Germinal center (tissue), 1 donor: Measurements from ENCODE around the gene BARHL1.

Source experiments
- DNase-seq: peaks from one replicate; pipeline ENCODE4 v3.0.0; 2012; ENCODE audit warnings: mixed read lengths, low spot score

BARHL1 gene

GRCh38 chr9:132616725-132617124, 34.3 kb downstream of the BARHL1 start:
- DNase-seq: no peak

GRCh38 chr9:132622159-132622558, 39.8 kb downstream of the BARHL1 start:
- no peak for DNase-seq

- no peak for DNase-seq
These were observed 43.9 kb downstream of the BARHL1 start for GRCh38 chr9:132626285-132626684.

DNA sequence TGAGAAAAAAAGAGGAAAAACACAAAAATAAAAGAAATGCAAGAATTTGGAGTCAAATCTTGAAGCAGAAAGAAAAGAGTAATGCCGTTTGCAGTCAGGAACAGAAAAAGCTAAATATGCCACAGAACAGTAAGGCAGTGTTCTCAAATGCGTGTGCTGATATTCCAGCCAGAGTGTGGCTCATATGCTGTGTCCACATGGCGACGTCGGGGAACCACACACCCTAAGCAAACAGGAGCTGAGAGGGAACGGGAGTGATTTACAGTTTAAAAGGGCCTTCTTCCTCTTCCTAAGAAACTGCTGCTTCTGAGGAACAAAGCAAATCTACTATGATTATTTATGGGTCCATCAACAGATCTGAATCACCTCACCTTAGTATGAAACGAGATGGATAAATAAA, 44.7 kb downstream of the BARHL1 start:
- DNase-seq: no peak

DNA sequence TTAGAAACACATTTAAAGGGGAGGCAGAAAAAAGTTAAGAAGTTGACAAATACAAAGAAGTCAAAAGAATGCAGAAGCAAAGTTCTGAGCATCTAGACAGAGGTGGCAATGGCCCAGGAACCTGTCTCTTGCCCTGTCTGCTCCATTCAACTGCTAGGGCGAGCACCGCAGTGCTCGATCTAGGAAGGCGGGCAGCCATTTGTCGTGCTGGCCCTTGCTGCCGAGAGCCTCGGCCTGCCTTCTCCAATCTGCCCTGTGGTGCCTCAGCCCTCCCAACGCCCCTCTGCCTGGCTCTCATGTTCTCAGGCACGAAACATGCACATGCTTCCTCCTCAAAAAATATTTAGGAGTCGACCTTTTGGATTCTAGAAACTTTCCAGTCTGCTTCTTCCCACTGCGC, 45.2 kb downstream of the BARHL1 start:
- DNase-seq: no peak

DNA sequence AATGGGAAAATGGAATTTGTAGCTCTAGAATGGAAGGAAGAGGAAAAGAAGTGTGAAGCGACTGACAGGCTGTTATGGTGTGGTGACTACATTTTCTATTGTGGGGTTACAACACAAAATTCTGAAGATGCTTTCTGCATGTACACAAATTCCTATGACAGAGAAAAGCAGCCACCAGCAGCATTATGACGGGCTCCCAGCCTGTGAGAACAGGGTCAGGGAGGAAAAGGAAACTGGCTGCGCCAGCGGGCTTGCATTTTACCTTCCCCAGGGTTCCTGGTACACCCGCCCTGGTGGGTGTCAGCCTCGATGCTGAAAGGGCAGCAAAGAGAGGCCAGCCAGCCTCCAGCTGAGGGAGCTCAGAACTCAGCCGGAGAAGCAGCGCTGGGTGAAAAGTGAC, 46.3 kb downstream of the BARHL1 start:
- DNase-seq: no peak

DNA sequence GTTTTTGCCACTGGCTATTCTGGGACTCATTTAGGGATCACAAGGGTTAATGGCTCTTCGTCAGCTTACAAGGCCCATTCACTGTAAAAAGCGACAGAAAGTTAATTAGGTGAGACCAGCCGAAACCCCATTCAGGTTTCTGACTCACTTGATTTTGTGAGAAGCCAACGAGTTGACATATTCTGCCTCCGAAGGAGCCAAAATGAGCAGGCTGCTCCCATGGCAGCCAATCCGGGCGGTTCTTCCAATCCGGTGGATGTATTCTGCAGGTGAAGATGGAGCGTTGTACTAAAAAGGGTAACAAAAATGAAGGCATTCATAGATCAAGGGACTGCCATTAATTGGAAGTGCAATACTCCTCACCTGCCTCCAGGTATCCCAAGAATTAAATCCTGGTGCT, 47.7 kb downstream of the BARHL1 start:
- no peak for DNase-seq

GRCh38 chr9:132630811-132631210, 48.4 kb downstream of the BARHL1 start:
- no peak for DNase-seq

- no peak for DNase-seq
These were observed 48.9 kb downstream of the BARHL1 start for GRCh38 chr9:132631280-132631679.

- DNase-seq: no peak
These were observed 49.3 kb downstream of the BARHL1 start for GRCh38 chr9:132631685-132632084.

DNA sequence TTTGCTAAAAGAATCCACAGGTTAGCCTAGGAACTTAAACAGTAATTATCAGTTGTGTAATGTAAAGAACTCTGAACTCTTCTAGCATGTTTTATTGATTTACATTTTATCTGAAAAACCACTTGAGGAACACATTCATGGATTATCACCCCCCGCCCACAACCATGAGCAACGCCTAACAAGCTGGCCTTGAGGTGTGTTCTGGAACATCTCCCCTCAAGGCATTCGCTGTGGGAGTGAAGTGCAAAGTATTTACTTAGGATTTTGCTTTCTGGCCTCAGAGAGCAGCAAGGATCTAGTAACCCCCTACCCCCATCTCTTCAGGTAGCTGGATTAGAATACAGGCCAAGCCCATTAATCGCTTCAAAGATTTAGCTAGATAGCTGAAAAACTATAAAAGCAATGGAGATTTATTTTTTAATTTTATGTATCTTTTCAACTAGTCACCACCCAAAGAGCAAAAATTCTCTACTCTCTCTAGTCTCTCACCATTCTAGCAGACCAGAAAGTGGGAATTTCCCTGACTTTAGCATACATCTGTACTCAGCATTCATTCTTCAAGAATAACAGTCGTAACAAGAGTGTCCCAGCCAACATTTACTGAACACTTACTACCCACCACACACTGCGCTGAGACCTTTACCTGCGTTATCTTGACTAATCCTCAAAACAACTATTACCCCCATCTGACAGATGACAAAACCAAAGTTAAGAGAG, 50.2 kb downstream of the BARHL1 start:
- DNase-seq: no peak

- no peak for DNase-seq
These were observed 51.9 kb downstream of the BARHL1 start for GRCh38 chr9:132634327-132634726.

DNA sequence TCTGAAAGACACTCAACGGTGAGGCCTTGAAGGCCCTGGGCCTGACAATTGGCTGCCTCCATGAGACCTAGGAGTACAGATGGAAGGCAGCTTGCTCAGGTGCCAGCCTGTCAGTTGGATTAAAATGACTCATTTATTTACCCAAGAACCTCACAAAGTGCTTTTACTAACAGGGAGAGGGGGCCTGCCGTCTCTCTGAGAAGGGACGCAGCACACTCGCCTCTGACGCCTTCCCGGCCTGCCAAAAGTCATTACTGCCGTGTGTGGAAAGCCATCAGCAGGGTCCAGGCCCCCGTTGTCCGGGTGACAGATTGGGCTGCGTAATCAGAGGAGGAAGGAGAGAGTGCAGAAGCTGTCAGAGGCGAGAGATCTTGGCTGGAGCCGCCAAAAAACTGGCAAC, 54.9 kb downstream of the BARHL1 start:
- DNase-seq: no peak

DNA sequence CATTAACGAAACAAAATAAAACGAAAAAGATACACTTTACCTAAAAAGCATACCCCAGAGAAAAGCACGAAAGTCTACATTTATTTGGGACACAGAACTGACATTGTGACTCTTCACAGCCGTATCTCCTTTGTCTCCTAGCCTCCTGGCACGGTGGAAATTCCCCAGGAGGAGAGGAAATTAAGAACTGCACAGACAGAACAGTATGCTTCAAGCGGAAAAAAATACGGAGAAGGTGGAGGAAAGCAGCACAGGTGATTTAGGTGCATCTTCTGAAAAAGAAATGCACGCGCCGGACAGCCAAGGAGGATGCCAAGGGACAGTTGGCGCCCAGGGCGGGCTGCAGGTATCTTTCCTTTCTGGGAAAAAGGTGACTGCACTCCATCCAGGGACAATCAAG, 55.4 kb downstream of the BARHL1 start:
- no peak for DNase-seq

DNA sequence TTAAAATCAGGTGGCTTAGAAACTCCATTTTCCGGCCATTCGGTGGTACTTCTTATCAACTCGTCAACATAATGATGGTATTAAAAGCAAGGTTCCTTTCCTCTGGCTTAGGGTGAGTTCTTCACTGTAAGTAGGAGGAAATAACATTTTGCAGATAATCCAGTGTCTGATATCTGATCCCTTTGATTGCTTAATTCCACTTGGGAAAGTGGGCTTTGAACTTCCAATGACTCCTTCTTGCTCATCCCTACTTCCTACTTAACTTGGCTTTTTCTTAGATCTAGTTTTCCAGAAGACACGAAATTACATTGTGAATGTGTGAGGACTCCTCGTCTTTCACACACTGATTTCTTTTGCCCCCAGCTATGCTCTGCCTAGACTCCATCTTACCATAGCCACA, 55.8 kb downstream of the BARHL1 start:
- DNase-seq: no peak

DNA sequence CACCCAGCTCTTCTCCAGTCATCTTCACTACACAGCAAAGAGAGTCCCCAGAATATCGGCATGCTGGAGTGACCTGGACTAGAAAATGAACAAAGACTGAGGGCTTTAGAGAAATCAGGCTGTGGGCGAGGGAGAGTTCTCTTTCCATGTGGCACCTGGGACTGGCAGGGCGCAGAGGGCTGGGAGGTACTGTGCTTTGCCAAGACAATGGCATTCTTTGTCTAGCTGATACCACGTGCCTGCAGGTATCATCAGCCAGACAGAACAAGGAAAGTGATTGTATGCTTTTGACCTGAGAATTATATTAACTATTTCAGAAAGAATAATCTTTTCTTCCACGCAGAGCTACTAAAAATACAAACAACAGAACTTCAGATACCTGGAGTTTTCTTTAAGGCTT, 56.9 kb downstream of the BARHL1 start:
- DNase-seq: no peak
